ENCODE results near the gene FAM83B. TPM values are rescaled to one million over a fixed set of nuclear protein-coding genes. Genes with fewer than 3 reads are reported as not detected.

Gene FAM83B
- total RNA-seq, 1 experiment from 2014 or later: 15.6 TPM

GRCh38 chr6:54987633-54988290, 141.2 kb downstream of the FAM83B start:
- no peak overlapping the region for H3K4me2 ChIP-seq
- no peak for TF ChIP-seq EZH2 (IDR thresholded peaks at IDR 0.05; ENCODE audit: low read depth)
- TF ChIP-seq, protein P1, sequence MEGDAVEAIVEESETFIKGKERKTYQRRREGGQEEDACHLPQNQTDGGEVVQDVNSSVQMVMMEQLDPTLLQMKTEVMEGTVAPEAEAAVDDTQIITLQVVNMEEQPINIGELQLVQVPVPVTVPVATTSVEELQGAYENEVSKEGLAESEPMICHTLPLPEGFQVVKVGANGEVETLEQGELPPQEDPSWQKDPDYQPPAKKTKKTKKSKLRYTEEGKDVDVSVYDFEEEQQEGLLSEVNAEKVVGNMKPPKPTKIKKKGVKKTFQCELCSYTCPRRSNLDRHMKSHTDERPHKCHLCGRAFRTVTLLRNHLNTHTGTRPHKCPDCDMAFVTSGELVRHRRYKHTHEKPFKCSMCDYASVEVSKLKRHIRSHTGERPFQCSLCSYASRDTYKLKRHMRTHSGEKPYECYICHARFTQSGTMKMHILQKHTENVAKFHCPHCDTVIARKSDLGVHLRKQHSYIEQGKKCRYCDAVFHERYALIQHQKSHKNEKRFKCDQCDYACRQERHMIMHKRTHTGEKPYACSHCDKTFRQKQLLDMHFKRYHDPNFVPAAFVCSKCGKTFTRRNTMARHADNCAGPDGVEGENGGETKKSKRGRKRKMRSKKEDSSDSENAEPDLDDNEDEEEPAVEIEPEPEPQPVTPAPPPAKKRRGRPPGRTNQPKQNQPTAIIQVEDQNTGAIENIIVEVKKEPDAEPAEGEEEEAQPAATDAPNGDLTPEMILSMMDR (conservative IDR thresholded peaks at IDR 0.05): no peak
- H2AFZ ChIP-seq: no peak overlapping the region
- intact Hi-C loops (cut with micrococcal nuclease; ENCODE audit: unreplicated experiment): no loop called here
- no peaks in the 10 kb centered on the region for H3K9me2 ChIP-seq (ENCODE audit: insufficient read depth)
- no peaks in the 10 kb centered on the region for H3K4me1 ChIP-seq (replicated peaks; ENCODE audit: insufficient read depth)
- no peaks in the 10 kb centered on the region for H3F3A ChIP-seq (ENCODE audit: insufficient read depth, low read depth)
- H3K79me2 ChIP-seq (ENCODE audit: low read depth): no peaks in the 10 kb centered on the region
- no TSS peak for BruUV-seq (replicated peaks)
- POLR2A ChIA-PET (ENCODE audit: unreplicated experiment): no interaction called here
- H3K27me3 ChIP-seq (ENCODE audit: insufficient read depth, low read depth): no peaks in the 10 kb centered on the region
- H4K20me1 ChIP-seq (ENCODE audit: insufficient read depth): no peaks in the 10 kb centered on the region
- H3K9me3 ChIP-seq (ENCODE audit: insufficient read depth, low read depth): no peaks in the 10 kb centered on the region; the same call in 1 of the 2 replicates
- H3K27ac ChIP-seq: no peak overlapping the region
- no peaks in the 10 kb centered on the region for H3K36me3 ChIP-seq (ENCODE audit: low read depth)
- DNase-seq: no peak
- CTCF ChIA-PET: no interaction called here
- H3K4me3 ChIP-seq: no peak overlapping the region

- intact Hi-C loops (cut with micrococcal nuclease; ENCODE audit: unreplicated experiment): no loop called here
- TF ChIP-seq, protein P1 (conservative IDR thresholded peaks at IDR 0.05): no peak
- no peak for TF ChIP-seq EZH2 (IDR thresholded peaks at IDR 0.05; ENCODE audit: low read depth)
- Histone ChIP-seq H2AFZ (no peak overlapping the region), H3K36me3 (ENCODE audit: low read depth) (no peaks in the 10 kb centered on the region), H4K20me1 (ENCODE audit: insufficient read depth) (no peaks in the 10 kb centered on the region), H3K27ac (no peak overlapping the region), H3K4me3 (no peak overlapping the region), H3K27me3 (ENCODE audit: insufficient read depth, low read depth) (no peaks in the 10 kb centered on the region), H3K9me3 (ENCODE audit: insufficient read depth, low read depth) (no peaks in the 10 kb centered on the region; the same call in 1 of the 2 replicates), H3K79me2 (ENCODE audit: low read depth) (no peaks in the 10 kb centered on the region), H3K4me2 (no peak overlapping the region), H3K4me1 (replicated peaks; ENCODE audit: insufficient read depth) (no peaks in the 10 kb centered on the region), H3F3A (ENCODE audit: insufficient read depth, low read depth) (no peaks in the 10 kb centered on the region), H3K9me2 (ENCODE audit: insufficient read depth) (no peaks in the 10 kb centered on the region)
- BruUV-seq (replicated peaks): no TSS peak
- ChIA-PET CTCF (interaction anchor here (0.7 kb wide), 1 partner anchor 368 kb away, joined by 3 read pairs; no protein-coding TSS in a partner anchor), POLR2A (ENCODE audit: unreplicated experiment) (no interaction called here)
- DNase-seq: no peak
Observed at GRCh38 chr6:54988576-54988975, 142.0 kb downstream of the FAM83B start.

- Histone ChIP-seq H3F3A (ENCODE audit: insufficient read depth, low read depth) (no peaks in the 10 kb centered on the region), H3K36me3 (ENCODE audit: low read depth) (no peaks in the 10 kb centered on the region), H3K4me2 (no peak overlapping the region), H3K27me3 (ENCODE audit: insufficient read depth, low read depth) (no peaks in the 10 kb centered on the region), H3K9me2 (ENCODE audit: insufficient read depth) (no peaks in the 10 kb centered on the region), H3K79me2 (ENCODE audit: low read depth) (no peaks in the 10 kb centered on the region), H3K4me1 (replicated peaks; ENCODE audit: insufficient read depth) (no peaks in the 10 kb centered on the region), H4K20me1 (ENCODE audit: insufficient read depth) (no peaks in the 10 kb centered on the region), H3K4me3 (no peak overlapping the region), H3K27ac (no peak overlapping the region), H3K9me3 (ENCODE audit: insufficient read depth, low read depth) (no peaks in the 10 kb centered on the region), H2AFZ (no peak overlapping the region; the same call in 1 of the 2 replicates)
- intact Hi-C loops (cut with micrococcal nuclease; ENCODE audit: unreplicated experiment): loop anchor here (5.0 to 10.0 kb wide), 2 partner anchors 143 to 275 kb away; partner anchors contain the start of gene FAM83B
- POLR2A ChIA-PET (ENCODE audit: unreplicated experiment): no interaction called here
- BruUV-seq (replicated peaks): no TSS peak
- CTCF ChIA-PET: no interaction called here
- TF ChIP-seq, protein P1 (conservative IDR thresholded peaks at IDR 0.05): no peak
- TF ChIP-seq EZH2 (IDR thresholded peaks at IDR 0.05; ENCODE audit: low read depth): no peak
- DNase-seq: no peak
Observed at GRCh38 chr6:54990001-54990400, 143.4 kb downstream of the FAM83B start.
